Sigmoid colon (tissue), 7 donors: ENCODE results near the gene MVB12B. TPM values are rescaled to one million over a fixed set of nuclear protein-coding genes. Genes with fewer than 3 reads are reported as not detected.

Source experiments
- DNase-seq: peaks from one replicate; pipeline ENCODE4 v3.0.0-alpha.2; 2019
- H3K27ac ChIP-seq, 4 donors: fragments of 200-600 bp; sonication (generic); one replicate each; pipeline ENCODE4 v1.5.1; 2016 to 2019; ENCODE audit warnings: mild to moderate bottlenecking in 1 of 4
- H3K27me3 ChIP-seq, 3 donors: fragments of 200-600 bp; sonication (generic); one replicate each; pipeline ENCODE4 v1.5.1; 2019; ENCODE audit warnings: mild to moderate bottlenecking in 1 of 3
- H3K36me3 ChIP-seq, 4 donors: fragments of 200-600 bp; sonication (generic); one replicate each; pipeline ENCODE4 v1.5.1; 2016 to 2019
- H3K4me1 ChIP-seq, 4 donors: fragments of 200-600 bp; sonication (generic); one replicate each; pipeline ENCODE4 v1.5.1; 2017 to 2019
- H3K4me3 ChIP-seq, 4 donors: fragments of 200-600 bp; sonication (generic); one replicate each; pipeline ENCODE4 v1.5.1; 2017 to 2019; ENCODE audit warnings: mild to moderate bottlenecking in 2 of 4, moderate library complexity in 1 of 4
- H3K9me3 ChIP-seq, 4 donors: fragments of 200-600 bp in 3 of 4; sonication (generic) in 3 of 4; one replicate each; pipeline versions ENCODE4 v1.5.1 to v1.6.1; 2013 to 2019
- CTCF ChIP-seq, 4 experiments: fragments of 450-650 bp in 3 of 4; fragments of 200-600 bp in 1 of 4; IDR thresholded peaks; one replicate each; pipeline ENCODE4 v1.5.1; 2016 to 2019; ENCODE audit warnings: antibody characterized with exemption in 4 of 4, mild to moderate bottlenecking in 3 of 4, moderate library complexity in 2 of 4
- EP300 ChIP-seq, 4 donors: sonication (generic); formaldehyde crosslinking; IDR thresholded peaks; one replicate each; pipeline ENCODE4 v1.6.1; 2017; ENCODE audit warnings: antibody characterized with exemption in 4 of 4
- POLR2A ChIP-seq, 2 donors: fragments of 450-650 bp; IDR thresholded peaks; one replicate each; pipeline ENCODE4 v1.6.1; 2016; ENCODE audit warnings: antibody characterized with exemption in 2 of 2, mild to moderate bottlenecking in 2 of 2, moderate library complexity in 2 of 2
- POLR2AphosphoS5 ChIP-seq, 4 donors: sonication (generic); formaldehyde crosslinking; IDR thresholded peaks; one replicate each; pipeline ENCODE4 v1.6.1; 2017; ENCODE audit warnings: antibody characterized with exemption in 4 of 4
- WGBS, 2 donors: extraction: QIAGEN DNeasy Blood & Tissue Kit; methylation state at CpG; one replicate each; pipeline ENCODE4 v1.1.7; 2013; 5-methylcytosine and 5-hydroxymethylcytosine counted together
- intact Hi-C: fragments of 100-400 bp; cut with DNase I; formaldehyde crosslinking; loops from one replicate; pipeline ENCODE4 v1.15.1; 2023
- polyA plus RNA-seq, 3 donors: library from polyadenylated mRNA; stranded (reverse); fragments of 200-250 nt; gene quantifications; one replicate each; pipeline ENCODE4 v1.2.3, GENCODE V29; 2013
- total RNA-seq, 4 donors: library from RNA; depleted of rRNA; stranded (reverse); fragments of >200 nt; gene quantifications; one replicate each; pipeline ENCODE4 v1.1.0, GENCODE V29; 2016
- donor health status: healthy with polysubstance abuse.
- donor health status: Bipolar disorder and iron deficiency.
- donor health status: healthy.

Gene MVB12B
- total and polyA plus RNA-seq, 7 donors: 5.1 to 14.4 (median 12.2) TPM

GRCh38 chr9:126327714-126328185 is 1.1 kb downstream of the MVB12B start:
- Histone ChIP-seq H3K27me3 (no peaks in the 10 kb centered on the region), H3K9me3 (peaks cover 0 to 4% (median 1%) of the 10 kb centered on the region in 4 donors), H3K4me3 (peak overlapping the region; percentile 55 to 71 (median 64))

GRCh38 chr9:126328407-126328806 is 1.8 kb downstream of the MVB12B start:
- Histone ChIP-seq H3K4me3 (peak overlapping the region in 1 of 4 donors; percentile 71), H3K9me3 (peaks cover 0 to 4% (median 1%) of the 10 kb centered on the region in 4 donors), H3K4me1 (peaks cover 0 to 36% (median 19%) of the 10 kb centered on the region in 4 donors), H3K27ac (peak overlapping the region in 2 of 4 donors; percentile 85 to 89), H3K36me3 (no peaks in the 10 kb centered on the region), H3K27me3 (no peaks in the 10 kb centered on the region)
- WGBS, 2 donors: 90 to 91% methylated on average over 3 of the region's 3 CpGs
- TF ChIP-seq CTCF (IDR thresholded peaks at IDR 0.05) (no peak), POLR2AphosphoS5 (IDR thresholded peaks at IDR 0.05) (no peak), POLR2A (IDR thresholded peaks at IDR 0.05) (no peak)
- no peak for DNase-seq
- intact Hi-C loops: loop anchor here (5.0 kb wide), 2 partner anchors 39 to 69 kb away; no protein-coding TSS in a partner anchor

More at GRCh38 chr9:126327714-126328185, 1.1 kb downstream of the MVB12B start:
- WGBS, 2 donors: 45 to 47% methylated on average over 5 of the region's 5 CpGs
- peak overlapping the region; percentile 66 to 89 (median 85) for H3K27ac ChIP-seq
- intact Hi-C loops: loop anchor here (5.0 kb wide), 2 partner anchors 40 to 70 kb away; no protein-coding TSS in a partner anchor
- DNase-seq: no peak
- TF ChIP-seq POLR2AphosphoS5 (IDR thresholded peaks at IDR 0.05) (no peak), POLR2A (IDR thresholded peaks at IDR 0.05) (no peak), CTCF (IDR thresholded peaks at IDR 0.05) (no peak), EP300 (IDR thresholded peaks at IDR 0.05) (no peak)
- H3K36me3 ChIP-seq: no peaks in the 10 kb centered on the region
- H3K4me1 ChIP-seq: peaks cover 0 to 36% (median 19%) of the 10 kb centered on the region in 4 donors

- DNase-seq: no peak
- no peak for TF ChIP-seq POLR2AphosphoS5 (IDR thresholded peaks at IDR 0.05)
- no peak for TF ChIP-seq CTCF (IDR thresholded peaks at IDR 0.05)
- TF ChIP-seq EP300 (IDR thresholded peaks at IDR 0.05): no peak
- no peak for TF ChIP-seq POLR2A (IDR thresholded peaks at IDR 0.05)
- peaks cover 0 to 46% (median 28%) of the 10 kb centered on the region in 4 donors for H3K4me1 ChIP-seq
- WGBS, 2 donors: 67 to 89% methylated on average over 10 of the region's 10 CpGs
- H3K36me3 ChIP-seq: no peaks in the 10 kb centered on the region
- H3K27ac ChIP-seq: no peak overlapping the region
- no peaks in the 10 kb centered on the region for H3K9me3 ChIP-seq
- intact Hi-C loops: loop anchor here (5.0 kb wide), 2 partner anchors 38 to 68 kb away; no protein-coding TSS in a partner anchor
- no peaks in the 10 kb centered on the region for H3K27me3 ChIP-seq
- H3K4me3 ChIP-seq: no peak overlapping the region
Observed at GRCh38 chr9:126329476-126330275, 3.0 kb downstream of the MVB12B start.

- Histone ChIP-seq H3K36me3 (no peaks in the 10 kb centered on the region), H3K4me3 (no peak overlapping the region), H3K4me1 (peaks cover 0 to 54% (median 33%) of the 10 kb centered on the region in 4 donors), H3K9me3 (no peaks in the 10 kb centered on the region), H3K27ac (no peak overlapping the region), H3K27me3 (no peaks in the 10 kb centered on the region)
- 83 to 90% methylated on average over 4 of the region's 4 CpGs for WGBS, 2 donors
- TF ChIP-seq POLR2AphosphoS5 (IDR thresholded peaks at IDR 0.05): no peak
- no peak for TF ChIP-seq EP300 (IDR thresholded peaks at IDR 0.05)
- TF ChIP-seq CTCF (IDR thresholded peaks at IDR 0.05): no peak
- no peak for TF ChIP-seq POLR2A (IDR thresholded peaks at IDR 0.05)
- intact Hi-C loops: no loop called here
- no peak for DNase-seq
Observed at GRCh38 chr9:126330536-126330935, 3.9 kb downstream of the MVB12B start.
